Nucleus accumbens (tissue), 56 donors: ENCODE measurements around the gene MAPK12.
A peak's percentile ranks its signal among the peaks of the same experiment; 100 is the strongest.

Experiments
- DNase-seq, 56 donors: peaks; one replicate each; lab custom pipeline; 2025; lab: John Stamatoyannopoulos, UW

MAPK12 gene

DNA sequence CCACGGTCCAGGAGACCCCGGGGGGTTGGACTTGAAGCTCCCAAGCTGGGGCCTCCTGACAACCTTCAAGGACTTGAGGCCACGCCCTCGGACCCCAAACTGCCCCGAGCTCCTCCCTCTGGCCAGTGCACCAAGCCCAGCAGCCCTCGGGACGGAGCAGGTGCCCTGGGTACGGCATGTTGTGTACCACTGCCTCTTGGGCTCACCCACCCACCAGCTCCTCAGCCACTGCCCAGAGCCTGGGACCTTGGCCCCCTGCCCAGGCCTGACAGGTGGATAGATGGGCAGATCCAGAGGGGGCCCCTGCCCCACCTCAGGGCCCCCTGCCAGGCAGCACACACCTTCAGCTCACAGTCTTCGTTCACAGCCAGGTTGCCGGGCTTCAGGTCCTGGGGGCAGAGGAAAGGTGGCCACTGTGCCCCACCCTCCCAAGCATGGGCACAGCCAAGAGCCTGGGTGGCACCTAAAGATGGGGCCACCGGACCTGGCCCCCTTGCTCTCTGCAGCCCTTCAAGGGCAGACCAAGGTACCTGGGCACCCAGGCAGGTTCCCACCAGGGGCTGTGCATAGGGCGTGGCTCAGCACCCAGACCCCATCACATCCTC, 5.1 kb downstream of the MAPK12 start:
- no peak for DNase-seq

DNA sequence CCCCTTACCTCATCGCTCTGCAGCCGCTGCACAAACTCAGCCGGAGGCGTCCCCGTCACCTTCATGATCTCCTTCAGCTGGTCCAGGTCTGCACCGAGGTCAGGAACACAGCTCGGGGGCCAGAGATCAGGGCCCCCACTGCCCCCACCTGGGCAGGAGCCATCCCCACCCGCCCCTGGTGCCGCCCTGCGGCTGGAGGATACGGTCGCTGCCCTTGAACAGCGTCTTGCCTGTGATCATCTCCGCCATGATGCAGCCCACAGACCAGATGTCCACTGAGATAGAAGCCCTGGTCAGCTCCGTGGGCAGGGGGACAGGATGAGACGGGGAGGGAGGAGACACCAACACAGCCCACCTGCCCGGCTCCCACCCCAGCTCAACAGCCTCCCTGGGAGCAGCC, 5.9 kb downstream of the MAPK12 start:
- DNase-seq, result no peak

DNA sequence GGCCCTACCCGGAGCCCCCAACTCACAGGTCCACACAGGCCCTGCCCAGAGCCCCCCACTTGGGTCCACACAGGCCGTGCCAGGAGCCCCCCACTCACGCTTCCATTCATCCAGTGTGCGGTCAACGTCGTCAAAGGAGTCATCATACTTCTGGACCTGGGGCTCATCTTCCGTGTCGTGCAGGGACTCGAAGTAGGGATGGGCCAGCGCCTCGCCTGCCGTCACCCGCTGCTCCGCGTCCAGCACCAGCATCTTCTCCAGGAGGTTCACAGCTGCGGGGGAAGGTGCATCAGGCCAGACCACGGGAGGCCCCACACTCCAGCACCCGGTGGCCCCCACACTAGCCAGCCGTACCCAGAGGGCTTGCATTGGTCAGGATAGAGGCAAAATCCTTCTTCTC, 6.4 kb downstream of the MAPK12 start:
- DNase-seq, result no peak

DNA sequence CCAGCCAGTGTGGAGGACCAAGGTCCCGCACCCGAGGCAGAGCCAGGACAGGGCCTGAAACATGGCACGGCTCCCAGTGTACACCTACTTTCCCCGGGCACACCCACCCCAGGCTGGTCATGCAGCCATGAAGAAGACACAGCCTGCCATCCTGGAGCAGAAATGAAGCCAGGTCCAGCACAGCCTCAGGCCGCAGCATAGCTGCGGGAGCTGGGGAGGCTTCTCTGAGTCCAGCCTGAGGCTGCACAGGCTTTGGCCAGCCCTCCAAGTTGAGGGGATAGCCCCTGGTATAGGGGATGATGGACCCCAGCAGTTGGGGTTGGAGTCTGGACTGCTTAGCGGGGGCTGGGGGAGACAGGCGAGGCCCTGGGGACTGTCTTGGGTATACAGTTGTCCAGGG, 7.5 kb downstream of the MAPK12 start:
- no peak for DNase-seq

DNA sequence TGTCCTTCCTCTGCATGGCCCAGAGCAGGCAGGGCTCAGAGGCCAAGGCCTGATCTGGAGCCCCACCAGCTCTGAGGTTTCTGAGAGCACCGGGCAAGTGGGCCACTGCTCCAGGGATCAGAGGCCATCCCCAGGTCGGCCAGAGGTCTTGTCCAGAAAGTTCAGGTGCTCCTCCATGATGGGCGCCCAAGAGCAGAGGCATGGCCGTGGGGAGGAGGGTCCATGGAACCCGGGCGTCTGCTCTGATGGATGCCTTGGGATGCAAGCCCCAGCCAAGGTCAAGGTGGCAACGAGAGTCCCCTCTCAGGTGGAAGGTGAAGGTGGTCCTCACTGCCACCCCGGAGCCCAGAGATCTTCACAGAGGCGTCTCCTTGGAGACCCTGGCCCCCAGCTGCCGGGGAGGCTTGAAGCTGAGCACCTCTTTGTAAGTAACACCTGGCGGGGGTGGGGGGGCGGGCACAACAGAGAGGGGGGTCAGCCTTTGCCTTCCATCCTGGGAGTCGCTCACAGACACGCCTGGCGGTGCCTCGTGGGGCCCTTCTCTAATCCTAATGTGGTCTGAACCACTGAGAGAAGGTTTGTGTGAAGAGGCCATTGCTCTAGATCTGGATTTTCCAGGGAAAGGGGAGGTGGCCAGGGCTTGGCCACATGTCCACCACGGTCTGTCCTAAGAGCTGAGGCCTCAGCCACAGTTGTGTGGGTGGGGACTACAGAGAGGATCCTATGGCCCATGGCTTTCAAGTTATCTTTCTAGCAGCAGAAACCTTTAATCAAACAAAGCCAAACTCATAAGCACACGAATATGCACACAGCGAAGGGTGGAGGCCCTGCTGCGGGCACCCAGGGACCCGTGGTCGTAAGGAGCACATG, 8.2 kb downstream of the MAPK12 start:
- DNase-seq, result no peak

DNA sequence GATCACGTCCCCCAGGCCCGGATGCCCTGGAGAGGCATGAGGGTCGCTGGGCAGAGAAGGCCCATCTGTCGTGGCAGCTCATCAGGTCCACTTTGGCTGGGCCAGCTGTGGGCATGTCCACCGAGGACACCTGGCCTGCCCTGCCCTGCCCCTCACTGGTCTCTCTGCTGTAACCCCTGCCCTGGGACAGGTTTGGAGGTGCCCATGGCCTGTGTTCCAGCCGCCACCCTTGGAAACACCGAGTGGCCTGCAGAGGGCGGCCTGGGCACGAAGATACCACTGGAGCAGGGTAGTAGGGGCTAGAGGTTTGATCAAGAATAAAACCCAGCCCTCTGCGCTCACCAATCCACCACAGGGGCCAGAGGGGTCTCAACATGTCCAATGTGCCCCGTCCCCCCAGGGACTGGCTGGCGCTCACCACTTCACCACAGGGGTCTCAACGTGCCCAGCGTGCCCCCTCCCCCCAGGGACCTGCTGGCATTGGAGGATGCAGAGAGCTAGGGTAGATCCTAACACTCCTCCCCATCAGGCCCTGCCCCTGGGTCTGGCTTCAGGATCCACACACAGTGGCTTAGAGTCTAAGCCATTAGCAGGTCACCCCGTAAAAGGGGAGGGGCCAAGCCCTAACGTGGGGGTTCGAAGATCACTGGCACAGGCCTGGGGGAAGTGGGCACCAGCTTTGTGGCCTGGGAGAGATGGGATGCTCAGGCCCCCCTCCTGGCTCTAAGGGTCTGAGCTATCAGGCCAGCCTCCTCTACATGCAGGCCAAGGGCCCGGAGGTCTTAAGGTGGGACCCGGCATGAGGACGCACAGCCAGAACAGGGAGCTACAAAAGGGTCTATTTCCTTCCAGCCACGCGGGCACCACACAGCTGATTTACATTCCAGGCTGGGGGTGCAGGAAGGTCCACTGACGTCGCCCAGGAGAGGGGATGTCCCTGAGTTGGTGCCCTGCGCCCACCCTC, 9.1 kb downstream of the MAPK12 start:
- peak in 16 of 56 donors; percentile 5 to 70 (median 38) for DNase-seq

DNA sequence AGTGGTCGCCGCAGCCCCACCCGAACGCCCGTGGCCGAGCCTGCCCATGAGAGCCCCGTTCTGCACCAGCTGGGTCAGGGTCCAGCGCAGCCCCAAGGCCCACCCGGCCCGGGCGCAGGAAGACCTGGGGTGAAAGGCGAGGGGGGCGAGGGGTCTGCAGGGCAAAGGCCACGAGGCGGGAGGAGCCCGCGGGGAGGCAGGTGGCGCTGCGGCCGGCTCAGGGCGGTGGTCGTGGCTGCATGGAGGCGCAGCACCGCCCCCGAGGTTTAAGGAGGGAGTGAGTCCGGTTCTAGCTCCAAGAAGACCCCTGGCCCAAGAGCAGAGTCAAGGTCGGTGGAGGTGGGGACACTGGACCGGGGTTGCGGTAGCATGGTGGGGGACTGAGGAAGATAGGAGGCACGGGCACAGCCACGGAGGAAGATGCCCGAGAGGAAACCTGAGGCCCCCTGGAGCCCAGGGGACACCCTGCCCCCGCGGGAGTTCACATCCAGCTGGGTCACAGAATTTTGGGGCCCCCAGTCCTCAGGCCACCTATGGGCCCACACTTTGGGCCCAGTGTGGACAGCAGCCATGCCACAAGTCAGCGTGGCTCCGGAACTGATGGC, 9.9 kb downstream of the MAPK12 start:
- peak in 1 of 56 donors; percentile 49 for DNase-seq

DNA sequence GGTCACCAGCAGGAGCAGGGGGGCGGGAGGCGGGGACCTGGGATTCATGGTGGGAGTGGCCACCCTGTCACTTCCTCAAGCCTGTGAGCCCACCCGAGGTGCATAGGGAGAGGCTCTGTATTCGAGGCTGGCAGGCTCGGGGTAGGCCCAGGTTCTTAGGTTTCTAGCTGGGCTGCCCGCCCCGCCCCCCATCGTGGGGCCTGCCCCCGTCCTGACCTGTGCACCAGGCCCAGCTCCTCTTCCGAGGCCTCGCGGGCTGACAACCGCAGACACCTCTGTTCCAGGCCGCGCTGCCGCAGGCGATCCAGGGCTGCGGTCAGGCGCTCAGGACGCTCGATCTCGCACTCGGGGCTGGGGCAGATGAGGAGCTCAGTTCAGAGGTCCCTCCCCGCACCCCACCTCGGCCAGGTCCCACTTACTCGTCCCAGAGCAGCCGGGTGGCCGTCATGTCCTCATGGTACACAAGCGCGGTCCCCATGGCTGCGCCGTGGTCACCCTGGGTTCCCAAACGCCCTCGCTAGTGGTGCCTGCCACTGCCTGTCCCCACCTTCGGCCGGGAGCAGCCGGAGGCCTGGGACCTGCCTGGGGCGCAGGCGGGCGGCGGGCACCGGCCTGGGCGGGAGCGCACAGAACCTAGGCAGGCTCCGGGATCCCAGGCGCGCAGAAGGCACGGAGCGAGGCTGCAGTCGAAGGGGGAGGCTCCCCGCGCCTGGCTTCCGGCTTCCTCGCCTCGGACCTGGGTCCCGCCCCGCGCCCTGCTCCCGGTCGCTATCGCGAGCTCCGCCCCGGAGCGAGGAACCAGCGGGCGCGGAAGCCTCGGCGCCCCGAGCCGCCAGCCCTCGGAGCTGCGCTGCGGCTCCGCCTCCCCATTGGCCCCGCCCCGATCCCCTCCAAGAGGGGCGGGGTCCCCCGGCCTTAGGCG, 10.7 kb downstream of the MAPK12 start, which contains the start of gene HDAC10:
Gene HDAC10, minus strand, starts transcription at position 711 of the 922 bp plus-strand sequence. Its CDS starts 233 bp downstream, at position 478.
- peak in 9 of 56 donors; percentile 24 to 58 (median 42) for DNase-seq

DNA sequence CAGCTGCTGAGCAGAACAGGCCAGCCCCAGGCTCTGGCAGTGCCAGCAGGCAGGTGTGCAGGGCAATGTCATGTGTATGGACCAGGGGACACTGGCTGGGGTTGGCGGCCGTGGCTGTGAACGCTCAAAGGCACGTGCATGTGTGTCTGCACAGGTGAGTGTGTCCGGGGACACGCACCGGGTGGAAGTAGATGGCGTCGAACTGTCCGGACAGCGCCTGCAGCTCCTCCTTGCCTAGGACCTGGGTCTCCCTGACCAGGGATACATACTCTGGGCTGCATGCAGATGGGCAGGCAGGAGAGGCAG, 11.3 kb downstream of the MAPK12 start:
- no peak for DNase-seq

DNA sequence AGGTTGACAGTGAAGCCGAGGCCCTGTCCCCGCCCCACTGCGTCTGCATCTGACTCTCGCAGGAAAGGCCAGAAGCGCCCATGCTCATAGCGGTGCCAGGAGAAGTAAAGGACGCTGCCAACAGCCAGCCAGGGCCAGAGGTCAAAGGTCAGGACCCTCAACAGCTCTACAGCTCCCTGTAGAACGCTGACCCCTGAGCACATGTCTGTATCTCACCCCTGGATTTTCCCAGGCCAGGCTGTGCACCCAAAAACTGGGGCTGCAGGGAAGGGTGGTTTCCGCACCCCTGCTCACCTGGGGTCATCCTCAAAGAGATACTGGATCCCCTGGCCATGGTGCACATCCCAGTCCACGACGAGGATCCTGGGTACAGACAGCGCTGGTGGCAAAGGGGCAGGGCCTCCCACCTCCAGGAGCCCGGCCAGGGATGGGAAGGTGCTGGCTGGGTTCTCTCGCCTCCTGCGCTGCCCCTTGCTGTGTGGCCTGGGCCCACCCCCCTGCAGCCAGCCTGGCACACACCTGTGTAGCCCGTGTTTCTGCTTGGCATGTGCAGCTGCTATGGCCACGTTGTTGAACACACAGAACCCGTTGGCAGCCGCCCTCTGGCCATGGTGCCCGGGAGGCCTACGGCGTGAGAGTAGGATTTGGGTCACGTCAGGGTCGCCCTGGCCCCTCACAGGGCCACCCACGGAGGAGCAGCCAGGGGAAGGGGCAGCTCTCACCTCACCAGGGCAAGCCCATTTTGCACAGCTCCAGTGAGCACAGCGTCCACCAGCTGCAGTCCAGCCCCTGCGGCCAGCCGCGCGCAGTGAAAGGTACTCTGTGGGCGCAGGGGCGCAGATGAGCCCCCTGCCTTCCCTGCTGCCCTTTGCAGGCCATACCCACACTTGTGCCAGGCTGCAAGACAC, 11.9 kb downstream of the MAPK12 start:
- DNase-seq, result no peak

DNA sequence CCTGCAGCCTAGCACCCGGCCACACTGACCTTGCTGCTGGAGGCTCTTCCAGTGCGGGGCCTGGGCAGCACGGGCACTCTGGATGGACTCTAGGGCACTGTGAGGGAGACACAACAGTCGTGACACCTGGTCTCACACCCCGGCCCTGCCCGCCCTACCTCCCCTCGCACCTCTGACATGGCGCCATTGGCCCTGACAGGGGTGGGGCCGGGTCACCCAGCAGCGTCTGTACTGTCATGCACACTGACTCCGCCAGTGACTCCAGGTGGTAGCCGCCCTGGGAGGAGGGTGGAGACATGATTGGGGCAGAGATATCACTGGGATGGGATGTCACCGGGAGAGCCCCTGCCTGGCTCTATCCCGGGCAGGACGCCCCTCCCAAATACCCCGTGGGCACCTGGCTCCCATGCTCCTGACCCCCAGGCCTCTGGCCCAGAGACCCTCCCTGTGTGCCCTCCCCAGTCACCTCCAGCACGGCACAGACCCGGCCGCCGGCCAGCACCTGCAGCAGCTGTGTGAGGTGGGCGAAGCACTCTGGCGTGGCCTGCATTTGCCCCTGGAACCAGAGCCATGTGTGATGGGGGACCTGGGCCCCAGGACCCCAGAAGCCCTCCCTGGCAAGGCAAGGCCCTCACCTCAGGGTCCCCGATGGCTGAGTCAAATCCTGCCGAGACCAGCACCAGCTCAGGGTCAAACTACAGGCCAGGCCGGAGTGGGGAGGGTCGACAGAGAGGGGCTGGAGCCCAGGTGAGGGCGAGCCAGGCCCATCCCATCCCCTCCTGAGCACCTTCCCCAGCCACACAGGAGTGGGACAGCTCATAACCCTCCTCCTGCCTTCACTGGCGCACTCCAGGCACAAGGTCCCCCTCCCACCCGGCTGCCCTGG, 13.0 kb downstream of the MAPK12 start:
- no peak for DNase-seq

DNA sequence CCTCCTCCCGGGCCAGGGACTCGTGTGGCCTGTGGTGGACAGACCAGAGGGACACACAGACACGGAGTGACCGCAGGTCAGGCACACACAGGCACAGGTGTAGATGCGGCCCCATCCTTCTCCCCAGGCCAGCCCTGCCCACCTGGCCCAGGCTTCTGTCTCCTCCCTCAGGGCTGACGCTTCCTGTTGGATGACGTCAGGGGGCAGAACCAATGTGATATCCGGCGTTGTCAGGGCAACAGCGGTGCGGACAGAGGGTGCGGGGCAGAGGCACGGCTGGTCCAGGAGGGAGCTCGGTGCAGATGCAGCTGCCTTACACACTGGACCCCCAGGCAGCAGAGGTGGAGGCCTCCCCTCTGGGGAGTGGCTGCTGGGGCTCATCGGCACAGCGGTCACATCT, 13.7 kb downstream of the MAPK12 start:
- DNase-seq, result peak in 4 of 56 donors; percentile 8 to 35 (median 18)

DNA sequence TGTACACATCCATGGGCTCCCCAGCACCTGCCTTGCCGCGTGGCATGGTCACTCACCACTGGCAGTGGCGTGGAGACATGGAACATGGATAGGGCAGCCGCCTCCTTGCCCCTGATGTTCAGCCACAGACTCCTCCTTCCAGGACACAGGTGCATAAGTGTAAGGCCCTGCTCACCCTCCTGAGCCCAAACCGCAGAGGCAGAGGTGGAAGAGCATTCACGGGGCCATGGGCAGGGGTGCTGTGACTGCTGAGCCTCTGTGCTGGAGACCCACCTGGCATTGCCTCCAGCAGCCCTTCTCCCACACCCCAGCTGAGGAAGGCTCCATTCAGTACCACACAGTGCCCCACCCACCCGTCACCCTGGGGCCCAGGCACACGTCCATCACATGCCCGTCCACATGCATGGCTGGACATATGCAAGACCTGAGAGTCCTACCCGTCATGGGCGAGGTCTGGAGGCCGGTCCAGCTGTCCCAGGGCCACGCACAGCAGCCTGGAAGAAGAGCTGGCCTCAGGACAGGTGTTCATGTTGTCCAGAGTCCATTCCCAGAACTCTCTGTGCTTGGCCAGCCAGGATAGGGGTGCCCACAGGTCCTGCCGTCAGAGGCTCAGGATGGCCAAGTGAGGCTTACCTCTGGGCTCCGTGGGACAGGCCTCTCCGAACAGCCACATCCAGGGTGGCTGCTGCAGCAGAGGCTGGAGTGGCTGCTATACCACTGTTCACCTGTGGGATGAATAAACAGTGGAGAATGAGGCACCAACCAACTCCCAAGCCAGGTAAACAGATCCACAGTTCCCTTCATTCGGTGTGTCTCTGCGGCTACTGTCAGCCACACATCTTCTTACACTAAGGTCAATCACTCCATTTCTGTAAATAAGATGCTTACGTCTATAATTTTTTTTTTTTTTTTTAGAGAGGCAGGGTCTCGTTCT, 15.0 kb downstream of the MAPK12 start:
- DNase-seq, result no peak

DNA sequence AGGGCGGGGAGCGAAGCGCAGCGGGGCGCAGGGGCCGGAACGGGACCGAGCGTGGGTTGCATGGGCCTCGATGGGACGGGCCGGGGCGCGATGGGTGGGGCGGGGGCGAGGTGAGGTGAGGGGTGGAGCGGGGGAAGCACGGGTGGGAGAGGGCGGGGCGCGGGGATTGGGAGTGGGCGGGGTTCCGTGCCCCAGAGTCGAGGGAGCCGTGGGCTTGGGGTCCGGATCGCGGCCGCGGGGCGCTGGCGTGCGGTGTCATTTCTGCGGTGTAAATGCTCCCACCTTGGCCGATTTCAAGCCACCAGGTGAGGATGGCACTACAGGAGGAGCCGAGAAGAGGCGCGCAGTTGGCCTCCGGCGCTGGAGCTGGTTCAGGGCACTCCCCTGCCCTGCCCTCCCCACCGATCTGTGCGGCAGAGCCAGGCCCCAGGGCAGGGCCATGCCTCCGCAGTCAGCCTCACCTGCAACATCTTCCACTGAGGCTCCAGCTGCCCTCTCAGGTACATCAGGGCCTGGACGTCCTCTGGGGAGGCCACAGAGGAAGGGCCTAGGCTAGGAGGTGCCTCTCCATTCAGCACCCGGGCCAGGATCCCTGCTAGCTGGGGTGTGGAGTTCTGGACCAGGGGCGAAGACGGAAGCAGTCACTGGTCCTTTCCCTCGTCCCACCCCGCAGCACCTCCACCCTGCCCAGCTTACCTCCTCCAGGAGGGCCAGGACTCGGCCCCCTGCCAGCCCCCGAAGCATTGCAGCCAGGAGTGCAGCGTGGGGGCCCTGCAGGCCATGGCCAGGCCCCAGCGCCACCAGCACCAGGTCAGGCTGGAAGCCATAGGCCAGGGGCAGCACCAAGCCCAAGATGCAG, 16.0 kb downstream of the MAPK12 start:
- no peak for DNase-seq
